ENCODE results near the gene PTPRM.

The PTPRM gene

DNA sequence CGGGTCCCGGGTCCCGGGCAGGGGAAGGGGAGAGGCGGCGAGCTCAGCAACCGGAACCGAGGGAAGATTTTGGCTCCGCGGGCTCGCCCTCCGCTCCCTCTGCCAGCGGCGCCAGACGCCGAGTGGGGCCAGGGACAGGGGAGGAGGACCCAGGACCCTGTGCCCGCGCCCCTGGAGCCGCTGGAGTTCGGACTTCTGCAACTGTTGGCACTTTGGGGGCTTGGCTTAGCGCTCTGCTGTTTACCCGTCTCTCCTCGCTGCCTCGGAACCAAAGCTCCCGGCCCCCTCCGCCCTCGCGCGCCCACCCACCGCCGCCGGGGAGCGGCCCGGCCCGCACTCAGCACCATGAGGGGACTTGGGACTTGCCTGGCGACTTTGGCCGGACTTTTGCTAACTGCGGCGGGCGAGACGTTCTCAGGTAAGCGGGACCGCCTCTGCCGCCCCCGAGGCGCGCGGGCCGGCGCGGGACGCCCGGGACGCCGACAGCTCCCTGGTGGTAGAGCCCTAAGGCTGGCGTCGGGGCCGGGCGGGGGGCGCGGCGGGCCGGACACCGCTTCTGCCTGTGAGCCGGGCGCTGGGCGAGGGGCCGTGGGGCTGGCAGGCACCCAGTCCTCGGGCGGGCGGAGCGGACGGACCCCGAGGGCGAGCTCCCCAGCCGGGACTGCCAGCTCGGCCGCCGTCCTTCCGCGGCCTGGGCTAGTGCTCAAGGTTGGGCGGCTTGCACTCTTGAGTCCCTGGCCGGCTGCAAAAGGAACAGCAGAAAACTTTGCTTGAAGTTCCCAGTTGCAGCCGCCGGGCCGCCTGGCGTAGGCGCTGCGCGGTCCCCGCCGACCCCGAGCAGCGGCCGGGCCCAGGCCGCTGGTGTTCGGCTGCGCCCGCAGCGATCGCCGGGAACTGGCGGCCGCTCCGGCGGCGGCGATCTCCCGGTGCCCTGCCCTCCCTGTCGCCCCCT lies 634 bp downstream of the PTPRM start:
- peak; percentile 85 for DNase-seq

- DNase-seq, result peak; percentile 87
Observed at GRCh38 chr18:7568426-7568825, 1.3 kb downstream of the PTPRM start.

DNA sequence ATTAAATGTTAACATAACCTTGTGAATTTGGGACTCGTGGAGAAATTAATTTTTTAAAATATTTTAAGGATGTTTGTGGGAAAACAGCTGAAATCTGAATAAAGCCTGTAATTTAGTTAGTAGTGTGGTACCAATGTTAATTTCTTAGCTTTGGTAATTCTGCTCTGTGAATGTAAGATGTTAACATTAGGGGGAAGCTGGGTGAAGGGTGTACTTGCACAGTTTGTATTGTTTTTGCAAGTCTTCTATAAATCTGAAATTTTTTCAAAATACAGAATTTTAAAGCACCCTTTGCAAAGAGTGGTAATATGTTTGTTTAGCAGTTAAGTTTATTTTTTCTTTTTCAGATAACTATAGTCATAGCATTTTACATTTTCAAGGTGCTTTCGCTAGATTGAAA lies 4.5 kb downstream of the PTPRM start:
- DNase-seq, result no peak

GRCh38 chr18:7572822-7573221 lies 5.7 kb downstream of the PTPRM start:
- DNase-seq, result no peak

- no peak for DNase-seq
Observed at GRCh38 chr18:7575465-7576028, 8.4 kb downstream of the PTPRM start.

GRCh38 chr18:7576077-7576476 lies 9.0 kb downstream of the PTPRM start:
- DNase-seq, result no peak

DNA sequence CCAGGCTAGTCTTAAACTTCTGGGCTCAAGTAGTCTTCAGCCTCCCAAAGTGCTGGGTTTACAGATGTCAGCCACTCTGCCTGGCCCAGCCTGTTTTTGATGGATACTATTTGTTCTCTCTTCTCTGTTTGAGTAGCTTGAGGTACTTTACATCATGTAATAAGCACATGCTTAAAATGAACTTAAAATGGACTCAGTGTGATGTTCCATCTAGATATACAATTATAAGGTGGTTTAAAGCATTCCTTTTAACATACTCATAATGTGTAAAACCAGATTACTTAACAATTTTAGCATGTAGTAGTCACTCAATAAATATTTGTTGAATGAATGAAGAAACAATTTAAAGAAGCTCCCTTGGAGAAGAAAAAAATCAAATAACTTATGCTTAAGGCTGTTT lies 9.6 kb downstream of the PTPRM start:
- no peak for DNase-seq

GRCh38 chr18:7577706-7578105 lies 10.6 kb downstream of the PTPRM start:
- DNase-seq, result peak; percentile 77

DNA sequence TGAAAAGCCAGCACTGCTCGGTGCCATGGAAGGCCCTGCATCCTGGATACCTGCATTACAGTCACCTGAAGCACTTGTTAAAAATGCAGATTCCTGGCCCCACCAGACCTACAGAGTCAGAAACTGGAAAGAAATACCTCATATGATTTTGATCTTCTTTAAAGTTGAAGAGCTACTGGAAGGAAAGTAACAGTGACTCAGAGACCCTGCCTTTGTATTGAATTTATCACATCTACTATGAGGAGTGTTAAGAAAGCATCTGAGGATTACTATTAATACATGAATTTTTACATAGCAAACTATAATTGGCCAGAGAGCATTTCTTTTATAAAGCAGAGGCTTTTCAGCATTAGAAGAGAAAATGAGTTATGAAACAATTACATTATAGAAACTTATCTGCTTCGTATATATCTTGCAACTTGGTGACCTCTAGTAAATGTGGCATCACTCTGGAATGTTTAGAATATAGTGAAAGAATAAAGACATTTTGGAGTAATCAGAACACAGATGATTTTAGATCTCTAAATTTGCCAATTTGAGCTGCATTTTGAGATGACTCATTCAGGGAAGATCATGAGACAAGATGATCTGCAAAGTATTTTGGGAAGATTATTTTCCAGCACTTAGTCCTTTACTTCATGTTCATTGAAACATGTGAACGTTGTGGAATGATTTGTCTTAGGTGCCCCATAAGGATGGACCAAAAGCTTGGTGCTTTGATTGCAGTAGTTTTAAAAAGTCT lies 12.2 kb downstream of the PTPRM start:
- no peak for DNase-seq

- no peak for DNase-seq
Observed at GRCh38 chr18:7579918-7580542, 12.9 kb downstream of the PTPRM start.

DNA sequence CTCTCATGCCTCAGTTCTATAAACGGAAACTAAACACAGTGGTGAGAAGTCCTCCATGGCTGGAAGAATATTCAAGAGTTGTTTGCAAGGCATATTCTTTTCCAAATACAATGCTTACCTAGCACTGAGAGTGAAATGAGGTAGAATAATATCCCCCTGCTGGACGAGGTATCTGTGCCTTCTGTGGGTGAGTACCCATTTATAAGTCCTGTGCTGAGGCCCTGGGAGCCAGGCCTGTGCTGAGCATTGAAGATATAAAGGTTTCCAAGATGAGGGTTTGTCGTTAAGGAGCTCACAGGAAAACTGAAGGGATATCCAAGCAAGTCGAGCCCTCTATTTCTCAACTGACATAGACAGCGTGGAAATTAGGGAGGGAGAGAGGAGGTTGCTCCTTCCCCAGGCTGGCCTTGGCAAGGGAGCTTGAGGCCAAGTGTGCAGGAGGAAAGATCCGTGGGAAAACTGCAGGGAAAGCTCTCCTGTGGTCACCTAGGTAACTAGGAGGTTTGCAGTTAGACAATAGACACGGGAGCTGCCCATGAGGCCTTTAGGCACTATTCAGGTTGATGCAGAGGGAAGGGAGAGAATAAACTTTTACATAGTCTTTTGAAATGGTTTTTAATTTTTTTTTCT lies 17.6 kb downstream of the PTPRM start:
- DNase-seq, result no peak

DNA sequence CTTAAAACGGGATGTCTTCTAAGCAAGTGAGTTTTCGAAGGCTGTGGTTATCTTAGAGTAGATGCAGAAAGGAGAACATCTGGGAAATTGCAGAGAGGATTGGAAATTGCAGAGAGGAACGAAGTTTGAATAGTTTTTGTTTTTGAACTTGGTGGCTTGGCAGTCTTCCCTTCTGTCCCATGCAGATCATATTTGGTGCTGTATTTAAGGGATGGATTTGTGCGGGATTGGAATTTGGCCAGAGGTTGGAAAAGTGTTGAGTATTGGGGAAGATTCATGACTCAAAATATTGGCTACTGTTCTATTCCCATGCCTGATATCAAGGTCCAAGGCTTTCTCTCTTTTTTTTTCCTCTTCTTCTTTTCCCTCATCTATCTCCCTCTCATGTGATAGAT lies 18.2 kb downstream of the PTPRM start:
- DNase-seq, result no peak

DNA sequence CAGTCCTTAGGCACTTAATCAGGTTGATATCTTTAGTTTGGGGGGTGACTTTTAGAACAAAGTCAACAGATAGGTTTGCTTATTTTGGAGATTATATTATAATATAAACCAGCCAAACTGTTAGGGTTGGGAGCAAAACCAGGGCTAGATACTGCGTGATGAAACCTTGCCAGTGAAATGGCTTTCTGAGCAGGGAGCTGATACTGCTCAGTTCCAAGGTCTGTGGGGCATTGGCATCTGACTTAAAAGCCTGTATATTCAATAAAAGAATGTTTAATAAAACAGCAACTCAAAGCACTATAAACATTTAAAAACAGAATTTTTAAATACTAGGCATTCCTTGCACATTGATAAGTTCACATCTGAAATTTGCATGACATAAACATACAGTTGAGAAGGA lies 19.3 kb downstream of the PTPRM start:
- DNase-seq, result no peak

GRCh38 chr18:7590826-7591560 lies 23.9 kb downstream of the PTPRM start:
- DNase-seq, result no peak

GRCh38 chr18:7592305-7593071 lies 25.4 kb downstream of the PTPRM start:
- DNase-seq, result peak; percentile 54

DNA sequence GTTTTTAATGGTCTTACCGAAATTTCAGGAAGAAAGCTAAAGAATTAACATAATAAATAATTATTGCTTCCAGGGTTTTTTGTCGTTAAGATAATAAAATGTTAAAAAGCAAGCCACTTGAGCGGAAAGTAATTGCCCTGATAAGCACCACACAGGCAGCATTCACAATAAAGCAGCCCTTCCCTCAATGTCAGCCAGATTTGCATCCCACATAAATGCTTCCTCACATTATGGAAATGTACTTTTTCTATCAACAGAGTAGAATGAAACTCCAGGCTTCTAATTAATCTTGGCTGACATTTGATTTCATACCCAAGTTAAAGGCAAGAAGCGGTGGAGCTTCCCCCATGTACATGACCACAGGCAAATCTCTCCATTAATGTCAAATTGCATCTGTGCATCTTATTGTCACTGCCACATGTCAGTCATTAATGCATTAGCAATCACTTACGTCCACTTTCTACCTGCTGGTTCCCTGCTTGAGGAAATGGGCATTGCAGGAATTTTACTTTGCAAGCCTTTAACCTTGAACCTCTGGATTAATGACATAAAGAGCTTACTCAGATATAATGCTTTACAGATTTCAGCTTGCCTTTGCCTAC lies 26.2 kb downstream of the PTPRM start:
- DNase-seq, result peak; percentile 83

GRCh38 chr18:7596147-7596546 lies 29.0 kb downstream of the PTPRM start:
- peak; percentile 58 for DNase-seq

GRCh38 chr18:7597500-7597899 lies 30.4 kb downstream of the PTPRM start:
- DNase-seq, result no peak

DNA sequence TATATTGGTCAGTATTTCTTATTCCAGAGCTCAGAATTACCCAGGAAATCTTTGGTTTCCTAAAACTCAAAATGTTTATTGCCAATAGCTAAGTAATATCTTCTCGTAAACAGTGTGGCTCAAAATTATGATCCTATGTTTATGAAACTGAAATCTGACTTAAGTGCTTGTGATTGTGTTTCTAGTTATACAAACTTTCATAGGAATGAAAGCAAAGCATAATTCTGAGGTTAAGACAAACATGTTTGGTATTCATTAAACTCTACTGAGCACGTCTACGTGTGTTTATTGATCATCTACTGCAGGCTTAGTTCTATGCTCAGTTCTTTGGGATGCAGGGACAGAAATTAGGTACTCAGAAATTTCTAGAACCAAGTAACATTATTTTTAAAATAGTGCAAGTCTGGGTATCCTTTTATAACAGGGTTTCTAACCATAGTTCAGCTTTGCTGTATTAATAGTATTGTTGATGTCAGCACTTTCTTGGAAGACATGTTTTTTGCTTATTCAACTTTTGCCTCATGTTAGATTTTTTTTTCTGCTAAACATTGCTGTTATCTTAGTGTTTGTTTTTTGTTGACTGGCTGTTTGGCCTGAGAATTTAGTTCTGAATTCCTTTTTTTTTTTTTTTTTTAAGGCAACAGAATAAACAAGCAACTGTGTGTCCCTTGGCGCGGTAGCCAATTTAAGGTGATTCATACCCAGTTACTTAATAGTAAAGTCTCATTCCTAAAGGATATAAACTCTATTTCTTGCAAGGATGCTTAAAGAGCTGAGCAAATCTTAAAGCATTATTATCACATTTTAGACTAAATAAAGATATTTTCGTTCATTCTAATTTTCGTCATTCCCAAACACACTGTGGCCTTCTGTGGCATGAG lies 31.3 kb downstream of the PTPRM start:
- no peak for DNase-seq

DNA sequence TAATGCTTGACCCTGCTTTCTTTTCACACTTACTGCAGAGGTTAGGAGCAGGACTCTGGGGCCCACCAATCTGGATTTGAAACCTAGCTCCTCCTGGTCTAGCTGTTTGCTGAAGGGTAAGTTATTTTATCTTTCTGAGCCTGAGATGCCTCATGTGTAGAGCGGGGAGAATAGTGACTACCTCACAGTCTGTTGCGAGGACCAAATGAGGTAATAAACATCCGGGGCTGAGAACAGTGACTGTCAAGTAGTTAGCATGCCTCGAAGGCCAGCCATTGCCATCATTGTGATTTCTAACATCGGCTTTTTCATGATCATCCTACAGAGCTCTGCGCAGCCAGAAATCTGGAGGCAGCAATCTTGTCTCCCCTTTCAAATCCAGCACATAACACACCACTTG lies 32.9 kb downstream of the PTPRM start:
- no peak for DNase-seq
